ENCODE results near the gene ECSIT. TPM values are rescaled to one million over a fixed set of nuclear protein-coding genes. Genes with fewer than 3 reads are reported as not detected.
"Not testable (repeated sequence)": the region's sequence is repeated elsewhere in the genome, so short reads cannot be mapped to it uniquely, and the experiment has no call there.

Gene ECSIT
- total RNA-seq, 4 donors from 2014 or later = 25.0 to 63.1 (median 33.2) TPM

DNA sequence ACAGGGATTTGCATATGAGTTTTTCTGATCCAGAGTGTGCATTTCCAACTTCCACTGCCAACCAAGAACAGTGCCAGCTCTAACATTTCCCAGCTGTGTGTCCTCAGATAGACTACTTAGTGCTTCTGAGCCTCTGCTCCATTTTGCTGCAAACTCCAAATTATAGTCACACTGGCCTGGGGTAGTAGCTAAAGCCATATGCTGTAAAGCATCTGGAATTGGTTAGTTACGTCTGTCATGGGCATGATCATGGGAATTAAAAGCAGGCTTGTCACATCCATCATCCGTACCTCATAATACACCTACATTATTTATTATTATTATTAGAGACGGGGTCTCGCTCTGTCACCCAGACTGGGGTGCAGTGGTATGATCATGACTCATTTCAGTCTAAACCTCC is 55.2 kb downstream of the ECSIT start:
- TF ChIP-seq, protein P1, sequence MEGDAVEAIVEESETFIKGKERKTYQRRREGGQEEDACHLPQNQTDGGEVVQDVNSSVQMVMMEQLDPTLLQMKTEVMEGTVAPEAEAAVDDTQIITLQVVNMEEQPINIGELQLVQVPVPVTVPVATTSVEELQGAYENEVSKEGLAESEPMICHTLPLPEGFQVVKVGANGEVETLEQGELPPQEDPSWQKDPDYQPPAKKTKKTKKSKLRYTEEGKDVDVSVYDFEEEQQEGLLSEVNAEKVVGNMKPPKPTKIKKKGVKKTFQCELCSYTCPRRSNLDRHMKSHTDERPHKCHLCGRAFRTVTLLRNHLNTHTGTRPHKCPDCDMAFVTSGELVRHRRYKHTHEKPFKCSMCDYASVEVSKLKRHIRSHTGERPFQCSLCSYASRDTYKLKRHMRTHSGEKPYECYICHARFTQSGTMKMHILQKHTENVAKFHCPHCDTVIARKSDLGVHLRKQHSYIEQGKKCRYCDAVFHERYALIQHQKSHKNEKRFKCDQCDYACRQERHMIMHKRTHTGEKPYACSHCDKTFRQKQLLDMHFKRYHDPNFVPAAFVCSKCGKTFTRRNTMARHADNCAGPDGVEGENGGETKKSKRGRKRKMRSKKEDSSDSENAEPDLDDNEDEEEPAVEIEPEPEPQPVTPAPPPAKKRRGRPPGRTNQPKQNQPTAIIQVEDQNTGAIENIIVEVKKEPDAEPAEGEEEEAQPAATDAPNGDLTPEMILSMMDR (IDR thresholded peaks at IDR 0.05) = no peak
- ATAC-seq (ENCODE audit: low FRiP score) (no peak), DNase-seq (ENCODE audit: low spot score) (no peak)

DNA sequence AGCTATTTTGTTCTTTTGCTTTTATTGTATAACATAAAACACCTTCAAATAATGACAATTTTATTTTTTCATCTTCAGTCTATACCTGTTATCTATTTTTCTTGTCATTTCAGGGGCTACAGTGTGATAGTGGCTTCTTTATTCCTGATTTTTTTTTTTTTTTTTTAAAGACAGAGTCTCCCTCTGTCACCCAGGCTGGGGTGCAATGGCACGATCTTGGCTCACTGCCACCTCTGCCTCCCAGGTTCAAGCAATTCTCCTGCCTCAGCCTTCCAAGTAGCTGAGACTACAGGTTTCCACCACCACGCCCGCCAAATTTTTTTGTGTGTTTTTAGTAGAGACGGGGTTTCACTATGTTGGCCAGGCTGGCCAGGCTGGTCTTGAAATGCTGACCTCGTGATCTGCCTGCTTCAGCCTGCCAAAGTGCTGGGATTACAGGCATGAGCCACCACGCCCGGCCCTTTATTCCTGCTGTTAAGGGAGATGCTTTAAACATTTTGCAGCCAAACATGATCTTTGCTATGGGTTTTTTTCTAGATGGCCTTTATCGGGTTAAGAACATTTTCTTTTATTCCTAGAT is 60.6 kb downstream of the ECSIT start:
- not testable (repeated sequence) for ATAC-seq (ENCODE audit: low FRiP score)

DNA sequence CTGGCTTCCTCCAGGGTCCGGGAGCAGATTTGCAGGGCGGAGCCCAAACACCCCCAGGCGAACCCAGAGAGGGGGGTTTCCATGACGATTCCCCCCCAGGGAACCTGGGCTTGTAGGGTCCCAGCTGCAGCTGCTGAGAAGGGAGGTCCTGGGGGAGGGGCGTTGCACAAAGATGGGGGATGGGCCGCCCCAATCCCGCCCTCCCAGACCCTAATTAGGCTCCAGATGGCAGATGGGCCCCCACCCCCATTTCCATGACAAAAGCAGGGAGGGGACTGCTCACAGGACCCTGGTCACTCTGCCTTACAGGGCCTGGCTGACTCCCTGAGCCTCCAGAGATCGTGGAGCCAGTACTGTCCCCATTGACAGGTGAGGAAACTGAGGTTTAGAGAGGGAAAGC is 63.3 kb downstream of the ECSIT start:
- TF ChIP-seq, protein P1 (IDR thresholded peaks at IDR 0.05) = no peak
- DNase-seq (ENCODE audit: low spot score) = no peak
- ATAC-seq (ENCODE audit: low FRiP score) = no peak

More for the DNA sequence above, 60.6 kb downstream of the ECSIT start:
- not testable (repeated sequence) for DNase-seq (ENCODE audit: low spot score)

DNA sequence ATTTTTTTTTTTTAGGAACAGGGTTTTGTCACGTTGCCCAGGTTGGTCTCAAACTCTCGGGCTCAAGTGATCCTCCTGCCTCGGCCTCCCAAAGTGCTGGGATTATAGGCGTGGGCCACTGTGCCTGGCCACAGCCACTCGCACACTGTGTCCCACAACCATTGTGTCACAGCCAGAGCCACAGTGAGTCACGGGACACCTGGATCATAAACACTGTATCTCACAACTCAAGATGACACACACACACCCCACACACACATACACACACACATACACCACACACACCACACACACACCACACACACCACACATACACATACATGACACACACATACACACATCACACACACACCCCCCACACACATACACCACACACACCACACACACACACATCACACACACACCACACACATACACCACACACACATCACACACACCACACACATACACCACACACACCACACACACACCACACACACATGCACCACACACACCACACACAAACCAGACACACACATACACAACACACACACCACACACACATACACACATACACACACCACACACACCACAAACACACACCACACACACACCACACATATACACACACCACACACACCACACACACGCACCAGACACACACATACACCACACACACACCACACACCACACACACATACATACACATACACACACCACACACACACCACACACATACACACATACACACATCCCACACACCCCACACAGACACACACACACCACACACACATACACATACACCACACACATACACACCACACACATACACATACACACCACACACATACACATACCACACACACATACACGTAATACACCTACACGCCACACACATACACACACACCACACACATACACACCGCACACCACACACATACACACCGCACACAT is 64.3 kb downstream of the ECSIT start:
- TF ChIP-seq, protein P1 (IDR thresholded peaks at IDR 0.05) = no peak
- ATAC-seq (ENCODE audit: low FRiP score) = no peak
- DNase-seq (ENCODE audit: low spot score) = no peak

DNA sequence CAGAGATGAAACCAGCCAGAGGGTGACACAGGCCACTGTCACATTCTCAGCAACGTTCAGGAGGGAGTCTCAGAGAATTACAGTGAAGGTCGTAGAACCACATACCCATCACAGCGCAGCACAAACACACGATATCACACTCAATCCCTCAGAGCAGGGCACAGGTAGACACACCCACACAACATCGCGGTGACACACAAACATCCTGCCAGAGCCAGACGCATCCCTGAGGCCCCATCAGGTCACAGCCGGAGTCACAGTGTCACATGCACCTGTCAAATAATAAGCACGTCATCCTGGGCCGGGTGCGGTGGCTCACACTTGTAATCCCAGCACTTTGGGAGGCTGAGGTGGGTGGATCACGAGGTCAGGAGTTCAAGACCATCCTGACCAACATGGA is 65.5 kb downstream of the ECSIT start:
- no peak for ATAC-seq (ENCODE audit: low FRiP score)
- no peak for DNase-seq (ENCODE audit: low spot score)
- TF ChIP-seq, protein P1 (IDR thresholded peaks at IDR 0.05) = no peak

DNA sequence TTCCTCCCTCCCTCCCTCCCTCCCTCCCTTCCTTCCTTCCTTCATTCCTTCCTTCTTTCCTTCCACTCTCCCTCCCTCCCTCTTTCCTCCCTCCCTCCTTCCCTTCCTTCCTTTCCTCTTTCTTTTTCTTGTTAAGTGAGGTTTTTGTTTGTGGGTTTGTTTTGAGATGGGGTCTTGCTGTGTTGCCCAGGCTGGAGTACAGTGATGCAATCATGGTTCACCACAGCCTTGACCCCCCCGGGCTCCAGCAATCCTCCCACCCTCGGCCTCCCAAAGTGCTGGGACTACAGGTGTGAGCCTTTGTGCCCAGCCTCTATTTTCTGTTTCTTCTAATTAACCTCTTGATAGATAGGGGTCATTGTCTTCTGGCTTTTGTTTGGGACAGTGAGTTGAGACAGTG is 67.5 kb downstream of the ECSIT start:
- ATAC-seq (ENCODE audit: low FRiP score) (no peak), DNase-seq (ENCODE audit: low spot score) (no peak)
- TF ChIP-seq, protein P1 (IDR thresholded peaks at IDR 0.05) = no peak

DNA sequence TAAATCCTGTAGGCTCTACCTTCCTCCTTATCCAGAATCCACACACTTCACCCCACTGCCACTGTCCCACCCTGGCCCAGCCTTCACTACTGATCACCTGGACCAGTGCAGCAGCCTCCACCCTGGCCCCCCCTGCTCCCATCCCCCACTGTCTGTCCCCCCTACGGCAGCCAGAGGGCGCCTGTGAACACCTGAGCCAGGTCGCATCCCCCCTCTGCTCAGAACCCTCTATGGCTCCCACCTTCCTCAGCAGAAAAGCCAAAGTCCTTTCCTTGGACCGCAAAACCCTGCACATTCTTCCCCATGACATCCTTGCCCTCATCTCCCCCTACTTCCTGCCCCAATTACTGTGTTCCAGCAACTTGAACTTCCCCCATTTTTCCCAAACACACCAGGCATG is 68.7 kb downstream of the ECSIT start:
- ATAC-seq (ENCODE audit: low FRiP score) (no peak), DNase-seq (ENCODE audit: low spot score) (no peak)
- TF ChIP-seq, protein P1 (IDR thresholded peaks at IDR 0.05) = no peak

DNA sequence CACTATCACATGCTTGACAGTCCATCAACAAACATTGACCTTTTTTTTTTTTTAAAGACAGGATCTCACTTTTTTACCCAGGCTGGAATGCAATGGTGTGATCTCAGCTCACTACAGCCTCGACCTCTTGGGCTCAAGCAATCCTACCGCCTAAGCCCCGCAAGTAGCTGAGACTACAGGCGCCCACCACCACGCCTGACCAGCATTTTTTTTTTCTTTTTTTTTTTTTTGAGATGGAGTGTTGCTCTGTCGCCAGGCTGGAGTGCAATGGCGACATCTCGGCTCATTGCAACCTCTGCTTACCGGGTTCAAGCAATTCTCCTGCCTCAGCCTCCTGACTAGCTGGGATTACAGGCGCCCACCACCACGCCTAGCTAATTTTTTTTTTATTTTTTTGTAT is 70.0 kb downstream of the ECSIT start:
- ATAC-seq (ENCODE audit: low FRiP score); DNase-seq (ENCODE audit: low spot score): not testable (repeated sequence)

Data from omental fat pad (tissue), 4 donors.